GM19193 (cell line): ENCODE measurements around the gene FXYD1.
A peak's percentile ranks its signal among the peaks of the same experiment; 100 is the strongest.

Experiments
- POLR2A ChIP-seq: IDR thresholded peaks from 4 replicates; pipeline ENCODE4 v1.6.1; 2011; ENCODE audit not compliant: insufficient read depth, insufficient read length; ENCODE audit errors: extremely low read depth

FXYD1 gene

DNA sequence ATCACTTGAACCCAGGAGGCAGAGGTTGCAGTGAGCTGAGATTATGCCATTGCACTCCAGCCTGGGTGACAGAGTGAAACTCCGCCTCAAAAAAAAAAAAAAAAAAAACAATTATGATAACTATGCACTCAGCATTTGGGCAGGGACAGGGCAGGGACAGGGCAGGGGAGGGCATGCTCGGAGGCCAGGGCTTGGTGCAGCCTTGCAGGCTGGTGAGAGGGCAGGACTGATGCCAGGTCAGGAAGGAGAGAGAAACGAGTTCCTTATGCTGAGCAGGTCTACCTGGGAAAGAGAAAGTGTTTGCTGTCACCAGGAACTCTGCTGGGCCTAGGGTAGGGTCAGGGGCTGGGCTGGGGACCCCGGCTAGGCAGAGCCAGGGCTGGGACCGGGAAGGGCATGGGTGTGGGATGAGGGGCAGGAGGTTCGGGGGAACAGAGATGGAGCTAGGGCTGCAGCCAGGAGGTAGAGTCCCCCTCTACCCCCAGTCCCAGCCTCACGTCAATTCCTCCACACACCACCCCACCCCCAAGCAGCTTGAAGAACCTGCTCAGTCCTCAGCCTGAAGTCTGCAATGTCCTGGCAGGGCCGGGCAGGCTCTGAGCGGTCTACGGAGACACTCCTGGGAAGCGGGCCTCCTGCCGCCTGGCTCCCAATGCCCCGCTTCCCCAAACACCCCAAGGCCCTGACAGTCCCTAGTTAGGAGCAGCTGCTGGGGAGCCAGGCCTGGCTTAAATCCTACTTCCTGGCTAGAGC is 20.2 kb upstream of the FXYD1 start:
- no peak for TF ChIP-seq POLR2A

GRCh38 chr19:35119091-35119490 is 19.5 kb upstream of the FXYD1 start:
- TF ChIP-seq POLR2A, result no peak

DNA sequence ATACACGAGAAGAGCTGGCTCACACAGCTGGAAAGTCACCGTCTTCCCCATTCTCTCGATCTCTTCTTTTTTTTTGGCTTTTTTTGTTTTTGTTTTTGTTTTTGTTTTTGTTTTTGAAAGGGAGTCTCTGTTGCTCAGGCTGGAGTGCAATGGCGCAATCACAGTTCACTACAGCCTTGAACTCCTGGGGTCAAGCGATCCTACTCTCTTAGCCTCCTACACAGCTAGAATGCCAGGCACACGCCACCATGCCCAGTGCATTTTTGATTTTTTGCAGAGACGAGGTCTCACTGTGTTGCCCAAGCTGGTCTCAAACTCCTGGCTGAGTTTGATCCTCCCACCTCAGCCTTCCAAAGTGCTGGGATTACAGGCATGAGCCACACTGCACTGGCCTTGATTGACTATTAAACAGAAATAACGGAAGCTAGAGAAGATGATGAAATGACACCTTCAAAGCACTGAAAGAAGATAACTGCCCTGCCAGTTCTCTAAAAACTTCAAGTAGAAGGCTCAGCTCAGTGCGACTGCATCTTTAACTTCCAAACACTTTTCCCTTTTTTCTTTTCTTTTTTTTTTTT is 19.0 kb upstream of the FXYD1 start:
- no peak for TF ChIP-seq POLR2A

DNA sequence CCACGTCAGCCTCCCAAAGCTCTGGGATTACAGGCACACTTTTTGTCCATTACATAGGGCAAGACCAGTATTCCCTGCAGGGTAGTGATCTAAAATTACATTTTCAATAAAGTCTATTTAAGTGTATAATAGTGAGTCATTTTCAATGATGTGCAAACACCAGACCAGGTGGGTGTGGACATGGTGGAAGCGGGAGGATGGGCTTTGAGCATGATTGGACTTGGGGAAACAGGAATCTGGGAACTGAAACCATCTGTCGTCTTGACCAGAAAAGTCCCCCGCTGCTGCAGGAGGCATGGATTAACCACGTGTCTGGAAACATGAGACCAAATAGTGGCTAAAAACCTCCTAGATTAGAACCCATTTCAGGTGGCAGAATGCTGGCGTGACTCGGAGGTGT is 18.1 kb upstream of the FXYD1 start:
- no peak for TF ChIP-seq POLR2A

DNA sequence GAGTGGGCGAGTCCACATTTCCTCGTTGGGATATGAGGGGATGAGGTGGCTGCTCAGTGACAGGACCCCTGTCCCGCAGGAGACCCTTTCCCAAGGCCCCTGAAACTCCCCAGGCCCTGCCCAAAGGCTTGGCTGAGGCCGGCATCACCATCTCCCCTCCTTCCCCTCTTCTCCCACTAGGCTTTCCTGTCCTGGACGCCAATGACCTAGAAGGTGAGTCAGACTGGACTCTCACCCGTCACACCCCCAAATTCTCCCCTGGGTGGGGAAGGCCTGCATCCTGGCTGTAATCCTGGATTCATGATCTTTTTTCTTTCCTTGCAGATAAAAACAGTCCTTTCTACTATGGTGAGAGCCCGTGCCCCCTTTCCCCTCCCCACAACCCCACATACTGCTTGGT is 17.7 kb upstream of the FXYD1 start:
- TF ChIP-seq POLR2A, result no peak

- no peak for TF ChIP-seq POLR2A
Measured at GRCh38 chr19:35122687-35123551, 15.7 kb upstream of the FXYD1 start.

- no peak for TF ChIP-seq POLR2A
Measured at GRCh38 chr19:35123573-35123972, 15.1 kb upstream of the FXYD1 start.

DNA sequence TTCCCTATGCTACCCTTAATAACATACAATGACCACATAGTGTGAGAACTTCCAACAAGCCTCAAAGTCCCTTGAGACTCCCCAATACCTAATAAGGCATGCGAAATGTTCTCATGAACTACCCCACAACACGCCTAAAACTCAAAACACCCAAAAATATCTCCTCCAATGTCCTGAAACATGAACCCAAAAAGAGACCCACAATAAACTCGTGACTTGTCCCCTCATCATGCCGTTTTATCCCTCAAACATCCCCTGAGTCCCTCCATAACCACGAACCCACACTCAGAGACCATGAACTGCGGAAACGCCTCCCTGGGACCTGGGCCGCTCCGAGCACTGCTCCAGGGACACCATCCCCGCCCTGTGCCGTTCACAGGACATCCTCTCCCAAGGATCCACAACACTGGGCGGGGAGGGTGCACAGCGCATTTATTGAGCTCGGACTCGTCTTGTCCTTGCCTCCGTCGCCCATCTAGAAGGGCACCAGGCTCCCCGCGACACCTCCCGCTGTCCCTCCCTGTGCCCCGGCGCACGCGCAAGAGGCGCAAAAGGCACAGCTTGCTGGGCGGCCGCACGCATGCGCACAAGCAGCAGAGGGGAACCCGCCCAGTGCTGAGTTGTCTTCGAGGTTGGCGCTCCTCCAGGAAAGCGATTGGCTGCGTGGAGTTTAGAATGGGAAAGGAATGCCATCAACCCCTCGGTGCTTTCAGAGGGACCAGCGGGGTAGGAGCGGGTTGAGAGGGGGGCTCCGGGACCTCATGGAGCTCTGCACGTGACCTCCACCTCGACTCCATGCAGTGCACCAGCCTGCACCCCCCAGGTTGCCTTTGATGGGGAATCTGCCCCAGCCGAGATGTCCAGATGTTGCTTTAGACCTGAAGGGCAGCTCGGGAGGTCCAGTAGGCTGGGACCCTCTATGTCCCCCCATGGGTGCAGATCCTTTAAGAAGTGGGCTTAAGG is 14.2 kb upstream of the FXYD1 start:
- peak; percentile 72 for TF ChIP-seq POLR2A

DNA sequence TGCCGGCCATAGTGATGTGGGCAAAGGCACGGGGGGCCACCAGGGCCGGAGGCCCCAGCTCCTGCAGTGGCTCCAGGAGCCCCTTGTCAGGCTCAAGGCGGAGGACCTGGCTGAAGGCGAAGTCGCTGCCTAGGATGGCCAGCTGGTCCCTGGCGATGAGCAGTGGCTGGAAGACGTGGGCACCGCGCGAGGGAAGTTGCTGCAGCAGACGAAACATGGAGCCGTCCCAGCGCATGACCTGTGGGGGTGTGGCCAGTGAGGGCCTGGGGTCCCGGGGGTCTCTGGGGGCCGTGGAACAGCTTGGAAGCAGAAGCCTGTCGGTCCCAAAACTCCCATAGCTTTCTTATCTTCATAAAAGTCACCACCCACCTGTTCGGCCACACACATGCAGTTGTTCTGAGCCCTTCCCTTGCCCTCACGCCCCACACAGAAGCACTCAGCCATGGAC is 13.3 kb upstream of the FXYD1 start:
- TF ChIP-seq POLR2A, result no peak

DNA sequence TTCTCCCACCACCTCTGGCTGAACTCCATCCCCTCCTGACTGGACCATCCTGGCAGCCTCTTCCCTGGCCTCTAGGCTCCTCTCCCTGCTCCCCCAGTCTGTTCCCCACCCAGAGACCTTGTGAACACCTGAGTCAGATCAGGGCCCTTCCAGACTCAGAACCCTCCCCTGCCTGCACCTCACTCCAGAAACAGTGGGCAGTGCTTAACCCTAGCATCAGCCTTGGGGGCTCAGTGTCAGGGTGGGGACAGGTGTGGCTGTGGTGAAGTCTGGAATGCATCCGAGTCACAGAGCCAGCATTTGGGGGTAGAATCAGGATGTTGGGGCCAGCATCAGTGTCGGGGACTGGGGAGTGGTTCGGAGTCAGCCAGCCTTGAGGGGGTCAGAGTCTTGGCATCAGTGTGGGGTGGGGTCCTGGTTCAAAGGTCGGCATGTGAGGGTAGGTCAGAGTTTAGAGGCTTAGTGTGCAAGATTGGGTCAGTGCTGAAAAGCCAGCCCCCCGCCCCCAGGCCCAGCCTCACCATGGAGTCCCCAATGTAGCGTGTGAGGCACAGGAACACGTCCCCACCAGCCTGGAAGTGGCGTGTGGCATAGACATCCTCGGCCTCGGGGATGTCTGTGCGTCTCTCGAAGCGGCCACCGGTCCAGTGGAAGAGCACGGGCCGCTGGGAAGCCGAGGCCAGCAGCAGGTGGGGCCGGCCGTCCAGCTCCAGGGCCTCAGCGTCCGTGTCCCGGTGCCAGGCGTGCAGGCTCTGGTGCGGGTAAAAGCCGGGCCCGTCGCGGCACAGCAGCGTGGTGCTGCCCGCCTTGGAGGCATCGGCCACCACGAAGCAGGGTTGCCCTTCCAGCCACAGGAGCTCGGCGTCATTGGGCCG is 12.6 kb upstream of the FXYD1 start:
- no peak for TF ChIP-seq POLR2A

DNA sequence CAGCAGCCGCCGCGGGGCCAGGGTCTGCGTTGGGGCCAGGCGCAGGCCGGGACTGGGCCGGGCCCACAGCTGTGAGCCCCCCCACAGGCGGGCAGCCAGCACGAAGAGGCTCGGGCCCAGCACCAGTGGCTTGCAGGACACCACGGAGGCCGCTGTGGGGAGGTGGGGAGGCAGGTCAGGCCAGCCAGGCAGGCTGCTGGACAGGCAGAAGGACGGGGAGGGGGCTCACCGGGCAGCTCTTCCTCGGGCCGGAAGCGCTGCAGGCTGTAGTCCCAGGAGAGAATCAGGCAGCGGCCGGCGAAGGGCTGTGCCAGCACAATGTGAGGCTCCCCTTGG is 12.0 kb upstream of the FXYD1 start:
- TF ChIP-seq POLR2A, result no peak

GRCh38 chr19:35127871-35128270 is 10.8 kb upstream of the FXYD1 start:
- no peak for TF ChIP-seq POLR2A

DNA sequence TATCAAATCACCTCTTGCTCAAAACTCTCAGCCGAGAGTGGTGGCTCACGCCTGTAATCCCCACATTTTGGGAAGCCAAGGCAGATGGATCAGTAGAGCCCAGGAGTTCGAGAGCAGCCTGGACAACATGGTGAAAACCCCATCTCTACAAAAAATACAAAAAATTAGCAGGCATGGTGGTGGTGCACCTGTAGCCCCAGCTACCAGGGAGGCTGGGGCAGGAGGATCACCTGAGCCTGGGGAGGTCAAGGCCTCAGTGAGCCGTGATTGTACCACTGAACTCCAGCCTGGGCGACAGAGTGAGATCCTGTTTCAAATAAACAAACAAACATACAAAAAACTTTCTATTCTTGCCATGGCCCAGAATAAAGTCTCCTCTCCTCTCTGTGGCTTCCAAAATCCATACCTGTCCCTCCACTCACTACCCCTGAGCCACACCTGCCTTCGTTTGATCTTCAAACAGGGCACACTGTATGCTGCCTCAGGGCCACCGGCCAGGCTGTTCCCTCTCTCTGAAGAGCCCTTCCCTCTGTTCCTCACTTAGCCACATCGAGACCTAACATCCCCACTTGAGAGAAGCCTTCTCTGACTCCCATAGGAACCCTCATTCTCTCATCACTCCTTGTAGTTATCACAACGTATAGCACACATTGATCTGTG is 10.1 kb upstream of the FXYD1 start:
- TF ChIP-seq POLR2A, result no peak

DNA sequence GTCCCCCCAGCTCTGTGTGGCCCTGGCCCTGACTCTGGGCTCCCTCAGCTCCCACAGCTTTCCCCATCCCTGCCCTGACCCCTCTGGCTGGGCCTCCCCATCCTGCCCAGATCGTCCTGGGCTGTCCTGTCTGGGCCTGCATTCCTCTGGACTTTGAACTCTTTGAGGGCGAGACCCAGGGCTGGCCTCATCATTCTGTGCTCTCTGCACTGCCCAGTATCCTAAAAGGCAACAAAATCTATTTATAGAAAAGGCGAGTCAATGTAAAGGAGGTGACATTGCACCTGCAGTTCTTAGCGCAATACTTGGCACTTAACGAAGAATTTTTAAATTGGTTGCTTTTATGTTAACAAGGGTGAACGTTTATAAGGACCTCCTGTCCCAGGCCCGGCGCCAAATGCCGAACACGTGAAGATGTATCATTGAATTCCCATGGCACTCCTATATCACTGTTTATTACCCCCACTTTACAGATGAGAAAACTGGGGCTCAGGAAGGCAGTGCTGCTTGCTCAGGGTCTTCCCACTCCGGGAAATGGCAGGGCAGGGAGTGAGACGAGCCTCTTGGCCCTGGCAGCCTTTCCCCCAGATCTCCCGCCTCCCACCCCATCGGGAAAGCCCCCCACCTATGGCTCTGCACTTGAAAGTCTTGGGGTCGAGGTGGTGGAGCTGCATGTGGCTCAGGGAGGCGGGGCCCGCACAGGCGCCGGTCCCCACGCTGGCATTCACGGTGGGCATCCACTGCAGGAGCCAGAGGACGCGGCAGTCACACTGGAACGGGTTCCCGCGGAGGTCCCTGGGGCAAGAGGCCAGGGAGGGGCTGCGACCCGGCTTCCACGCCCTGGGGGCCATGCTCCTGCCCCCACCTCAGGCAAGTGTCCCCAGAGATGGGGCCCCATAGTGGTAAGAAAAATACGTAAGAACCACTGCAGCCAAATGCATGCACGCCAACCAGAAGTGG is 7.6 kb upstream of the FXYD1 start:
- no peak for TF ChIP-seq POLR2A
